ENCODE measurements around the gene ANKRD27.
"Not testable (repeated sequence)": the region's sequence is repeated elsewhere in the genome, so short reads cannot be mapped to it uniquely, and the experiment has no call there.

Gene ANKRD27

DNA sequence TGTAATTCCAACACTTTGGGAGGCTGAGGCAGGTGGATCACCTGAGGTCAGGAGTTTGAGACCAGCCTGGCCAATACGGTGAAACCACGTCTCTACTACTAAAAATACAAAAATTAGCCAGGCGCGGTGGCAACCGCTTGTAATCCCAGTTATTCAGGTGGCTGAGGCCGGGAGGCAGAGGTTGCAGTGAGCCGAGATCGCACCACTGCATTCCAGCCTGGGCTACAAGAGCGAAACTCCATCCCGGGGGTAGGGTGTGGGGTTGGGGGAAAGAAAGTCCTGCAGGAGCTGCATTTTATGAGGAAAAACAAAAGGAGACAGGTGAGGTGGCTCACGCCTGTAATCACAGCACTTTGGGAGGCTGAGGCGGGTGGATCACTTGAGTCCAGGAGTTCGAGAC, 22.6 kb downstream of the ANKRD27 start:
- not testable (repeated sequence) for DNase-seq

DNA sequence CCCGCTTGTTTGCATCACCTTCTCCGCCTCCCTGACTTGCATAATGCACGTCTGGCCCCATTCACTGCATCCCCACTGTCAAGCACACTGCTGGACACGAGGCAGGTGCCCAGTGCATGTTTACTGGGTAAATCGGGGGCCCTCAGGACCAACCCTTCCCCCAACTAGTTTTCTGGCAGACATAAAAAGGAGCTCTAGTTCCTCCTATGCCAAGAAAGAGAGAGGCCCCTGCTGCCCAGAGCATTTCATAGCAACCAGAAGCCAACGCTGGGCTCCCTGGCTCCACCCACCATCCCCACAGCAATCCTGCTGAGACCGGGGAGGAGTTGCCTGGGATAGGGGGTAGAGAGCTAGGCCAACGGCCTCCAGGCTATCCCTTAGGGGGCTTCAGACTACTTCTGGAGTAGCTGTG, 23.2 kb downstream of the ANKRD27 start:
- no peak for DNase-seq

DNA sequence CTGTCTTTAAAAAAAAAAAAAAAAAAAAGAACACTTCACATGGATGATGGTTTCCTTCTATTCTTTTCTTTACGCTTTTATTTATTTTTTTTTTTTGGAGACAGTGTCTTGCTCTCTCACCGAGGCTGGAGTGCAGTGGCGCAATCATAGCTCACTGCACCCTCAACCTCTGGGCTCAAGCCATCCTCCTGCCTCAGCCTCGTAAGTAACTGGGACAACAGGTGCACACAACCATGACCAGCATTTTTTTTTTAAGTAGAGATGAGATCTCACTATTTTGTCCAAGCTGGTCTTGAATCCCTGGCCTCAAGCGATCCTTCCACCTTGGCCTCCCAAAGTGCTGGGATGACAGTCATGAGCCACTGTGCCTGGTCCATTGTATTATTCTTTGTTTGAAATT, 24.3 kb downstream of the ANKRD27 start:
- no peak for DNase-seq

DNA sequence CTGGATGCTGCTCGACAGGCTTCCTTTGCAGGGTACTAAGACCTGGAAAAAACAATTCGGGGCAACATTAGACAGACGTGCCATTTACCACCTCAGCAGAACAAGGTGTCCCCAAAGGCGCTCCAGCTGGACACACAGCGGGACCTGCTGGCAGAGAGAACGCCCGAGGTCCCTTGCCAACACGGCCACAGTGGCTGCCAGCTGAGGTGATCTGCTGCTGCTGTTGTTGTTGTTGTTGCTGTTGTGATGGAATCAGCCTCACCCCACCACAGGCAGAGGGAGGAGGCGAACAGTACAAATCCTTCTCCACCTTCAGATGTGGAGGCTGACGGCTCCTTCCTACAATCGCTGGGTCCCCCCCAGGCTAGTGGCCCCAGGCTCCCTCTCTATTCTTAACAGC, 25.2 kb downstream of the ANKRD27 start:
- DNase-seq, result no peak

DNA sequence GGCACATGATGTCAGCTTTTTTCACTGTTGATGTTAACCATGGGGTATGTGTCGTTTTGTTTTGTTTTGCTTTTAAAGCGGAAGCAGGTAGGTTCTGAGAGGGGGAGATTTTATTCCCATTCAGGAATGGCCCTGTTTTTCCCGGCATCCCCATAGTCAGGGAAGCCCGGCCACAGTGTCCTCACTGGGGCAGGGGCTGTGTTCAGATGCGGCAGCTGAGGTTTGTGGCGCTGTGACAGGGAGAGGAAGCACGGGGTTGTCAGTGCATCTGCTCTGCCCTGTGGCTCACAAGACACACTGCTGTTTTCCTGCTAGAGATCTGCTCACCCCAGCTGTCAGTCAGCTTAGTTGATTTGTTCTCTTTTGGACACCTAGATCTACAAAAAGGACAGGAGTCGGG, 27.6 kb downstream of the ANKRD27 start:
- no peak for DNase-seq

DNA sequence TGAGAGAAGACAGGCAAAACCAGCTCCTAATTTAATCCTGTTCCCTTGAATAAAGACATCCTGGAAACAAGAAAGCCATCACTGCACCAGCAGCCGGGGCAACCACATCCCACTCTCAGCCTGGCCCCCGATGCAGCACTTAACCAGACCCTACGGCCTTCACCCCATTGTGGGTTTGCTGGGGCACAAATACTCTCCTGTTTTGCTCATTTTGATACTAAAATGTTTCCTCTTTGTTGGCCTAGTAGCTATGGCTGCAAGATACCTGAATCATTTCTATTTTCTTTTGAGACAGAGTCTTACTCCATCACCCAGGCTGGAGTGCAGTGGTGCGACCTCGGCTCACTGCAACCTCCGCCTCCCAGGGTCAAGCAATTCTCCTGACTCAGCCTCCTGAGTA, 28.4 kb downstream of the ANKRD27 start:
- no peak for DNase-seq

DNA sequence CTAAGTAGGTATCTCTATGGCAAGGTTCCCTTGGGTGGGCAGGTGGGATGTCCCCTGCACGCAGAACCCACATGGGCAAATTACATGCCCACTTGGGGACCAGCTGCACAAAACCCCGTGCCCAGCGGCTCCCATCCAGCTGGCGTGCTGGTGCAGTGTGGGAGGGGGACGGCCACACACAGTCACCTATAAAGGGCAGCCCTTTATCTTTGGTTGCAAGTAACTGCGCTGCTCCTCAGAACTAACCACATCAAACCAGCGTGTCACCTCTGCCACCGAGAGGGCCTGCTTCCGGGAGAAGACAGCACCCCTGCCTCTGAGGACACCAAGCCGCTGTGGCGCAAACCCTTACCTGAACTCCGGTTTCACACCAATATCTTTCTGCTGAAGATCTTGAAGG, 32.2 kb downstream of the ANKRD27 start:
- peak; percentile 19 to 50 (median 36) for DNase-seq

DNA sequence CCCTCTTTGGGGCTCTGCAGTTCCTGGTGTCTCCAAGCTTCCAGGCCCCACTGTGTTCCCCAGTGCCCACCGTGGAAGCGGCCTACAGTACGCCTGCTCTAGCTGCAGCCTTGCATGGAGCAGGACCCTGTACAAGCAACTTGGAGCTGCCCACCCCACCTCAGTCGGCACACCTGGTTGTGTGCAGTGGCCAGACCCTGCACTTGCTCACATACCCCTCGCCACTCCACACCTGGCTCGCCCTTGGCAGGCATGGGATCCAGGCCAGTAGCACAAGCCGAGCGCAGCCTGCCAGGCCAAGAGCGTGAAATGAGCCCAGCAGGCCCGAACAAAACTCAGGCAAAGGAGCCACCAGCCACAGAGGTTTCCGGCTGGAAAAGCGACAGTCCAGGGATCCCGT, 36.4 kb downstream of the ANKRD27 start:
- DNase-seq, result no peak

DNA sequence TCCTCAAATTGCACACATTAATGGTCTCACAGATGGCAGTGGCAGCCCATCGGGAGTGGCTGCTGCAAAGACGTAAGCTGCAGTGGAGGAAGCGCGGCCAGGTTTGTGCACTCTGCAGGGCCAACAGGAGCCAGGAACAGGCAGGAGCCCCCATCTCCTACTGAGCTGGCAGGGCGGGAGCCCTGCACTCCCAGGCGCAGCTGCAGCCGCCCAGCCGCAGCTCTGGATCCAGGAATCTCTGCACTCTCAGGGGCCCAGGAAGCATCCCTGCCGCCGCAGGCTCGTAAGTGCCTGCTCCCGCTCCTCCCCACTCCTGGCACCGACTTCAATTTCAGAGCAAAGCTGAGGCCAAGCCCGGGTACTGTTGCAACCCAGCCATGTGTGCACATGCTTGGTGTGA, 37.5 kb downstream of the ANKRD27 start:
- no peak for DNase-seq

DNA sequence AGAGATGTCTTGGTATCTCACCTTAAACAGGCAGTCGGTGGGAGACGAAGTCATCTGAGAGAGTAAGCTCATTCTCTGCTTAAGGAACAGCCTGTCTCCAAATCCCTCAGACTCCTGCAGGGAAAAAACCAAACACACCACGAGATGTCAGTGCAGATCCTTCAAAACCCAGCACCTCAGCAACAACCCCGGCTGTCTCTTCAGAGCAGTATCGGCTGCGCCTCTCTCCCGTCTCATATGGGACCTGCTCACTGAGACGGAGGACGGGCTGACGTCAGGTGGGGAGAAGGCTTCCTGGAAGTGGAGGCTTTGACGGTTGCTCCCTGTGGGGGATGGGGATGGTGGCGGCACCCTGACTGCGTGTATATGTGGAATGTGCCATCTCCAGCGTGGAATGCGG, 43.6 kb downstream of the ANKRD27 start:
- no peak for DNase-seq

DNA sequence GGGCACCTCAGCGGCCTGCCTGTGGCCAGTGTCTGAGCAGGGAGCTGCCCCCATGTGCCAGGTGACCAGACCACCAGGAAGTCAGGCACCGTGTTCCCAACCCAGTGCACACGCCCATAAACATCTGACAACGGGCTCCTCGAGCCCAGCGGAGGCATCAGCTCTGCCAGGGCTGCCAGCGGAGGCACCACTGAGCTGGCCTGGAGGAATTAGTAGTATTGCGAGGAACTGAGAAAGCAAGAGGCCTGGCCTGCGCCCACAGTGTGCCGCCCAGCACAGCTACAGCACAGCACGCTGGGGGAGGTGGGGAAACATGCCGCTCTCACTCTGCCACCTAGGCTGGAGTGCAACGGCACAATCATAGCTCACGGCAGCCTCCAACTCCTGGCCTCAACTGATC, 44.6 kb downstream of the ANKRD27 start:
- DNase-seq, result no peak

DNA sequence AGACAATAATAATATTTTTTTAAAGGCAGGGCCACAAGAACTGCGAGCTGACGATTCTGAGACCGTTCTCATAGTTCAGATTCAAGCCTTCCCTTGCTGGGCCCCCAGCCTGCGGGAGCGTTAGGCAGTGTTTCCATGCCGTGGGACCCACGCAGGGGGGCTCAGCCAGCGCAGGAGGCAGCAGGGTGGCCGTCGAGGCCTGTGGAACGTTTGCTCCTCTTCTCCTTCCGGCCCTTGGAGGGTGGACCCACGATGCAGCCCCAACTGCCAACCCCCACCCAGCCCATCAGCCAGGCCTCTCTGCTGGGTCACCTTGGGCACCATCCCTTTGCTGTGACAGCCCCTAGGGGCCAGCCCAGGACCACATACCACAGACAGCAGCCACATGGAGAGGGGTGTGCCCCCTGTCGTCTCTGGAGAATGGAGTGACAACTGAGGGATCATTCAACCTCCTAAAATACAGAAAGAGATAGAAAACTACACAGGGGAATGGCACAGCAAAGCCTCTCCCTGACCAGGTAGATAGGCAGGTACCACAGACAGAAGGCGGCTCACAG, 47.2 kb downstream of the ANKRD27 start:
- DNase-seq, result no peak

DNA sequence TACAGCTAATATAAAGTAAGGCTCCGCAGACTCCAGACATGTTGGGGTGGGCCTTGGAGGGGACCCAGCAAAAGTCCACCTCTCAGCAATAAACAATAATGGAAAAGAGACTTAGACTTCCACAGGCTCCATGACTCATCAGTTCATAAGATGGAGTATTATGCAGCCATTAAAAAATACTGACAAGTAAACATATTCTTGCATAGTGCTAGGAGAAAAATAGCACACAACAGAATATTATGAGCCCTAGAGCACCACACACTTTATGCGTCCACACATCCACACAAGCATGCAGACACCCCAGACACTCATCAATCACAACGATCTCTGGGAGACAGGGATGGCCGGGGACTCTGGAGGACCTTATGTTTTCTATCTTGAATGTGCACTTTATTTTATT, 48.0 kb downstream of the ANKRD27 start:
- DNase-seq, result no peak

DNA sequence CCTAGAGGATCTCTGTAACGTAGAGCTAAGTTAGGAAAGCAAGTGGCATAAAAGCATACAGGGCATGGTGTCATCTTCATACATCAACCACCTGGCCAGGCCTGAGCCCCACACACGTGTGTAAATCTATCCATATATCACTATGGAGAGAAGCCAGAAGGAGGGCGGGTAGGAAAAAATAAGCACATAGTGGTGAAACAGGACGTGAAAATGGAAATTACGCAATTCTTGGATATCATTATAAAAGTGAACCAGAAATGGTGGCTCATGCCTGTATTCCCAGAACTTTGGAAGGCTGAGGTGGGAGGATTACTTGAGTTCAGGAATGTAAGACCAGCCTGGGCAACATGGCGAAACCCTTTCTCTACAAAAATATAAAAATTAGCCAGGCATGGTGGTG, 50.6 kb downstream of the ANKRD27 start:
- DNase-seq, result no peak

DNA sequence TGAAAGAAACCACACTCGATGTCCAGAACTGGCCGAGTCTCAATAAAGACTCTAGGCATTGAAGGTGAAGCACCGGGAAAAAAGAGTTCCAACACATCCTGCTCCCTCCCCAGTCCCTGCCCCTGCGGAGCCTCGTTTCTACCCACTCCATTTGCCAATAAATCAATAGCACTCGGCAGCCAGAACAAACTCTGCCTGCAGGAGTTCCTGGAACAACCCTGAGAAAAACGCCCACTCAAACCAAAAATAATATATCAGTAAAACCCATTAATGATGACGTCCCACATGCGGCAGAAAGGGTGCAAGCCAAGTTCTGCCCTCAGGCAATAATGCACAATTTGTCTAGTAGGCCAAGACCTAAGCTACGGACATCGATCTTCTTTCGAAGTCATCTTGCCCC, 53.0 kb downstream of the ANKRD27 start:
- no peak for DNase-seq

DNA sequence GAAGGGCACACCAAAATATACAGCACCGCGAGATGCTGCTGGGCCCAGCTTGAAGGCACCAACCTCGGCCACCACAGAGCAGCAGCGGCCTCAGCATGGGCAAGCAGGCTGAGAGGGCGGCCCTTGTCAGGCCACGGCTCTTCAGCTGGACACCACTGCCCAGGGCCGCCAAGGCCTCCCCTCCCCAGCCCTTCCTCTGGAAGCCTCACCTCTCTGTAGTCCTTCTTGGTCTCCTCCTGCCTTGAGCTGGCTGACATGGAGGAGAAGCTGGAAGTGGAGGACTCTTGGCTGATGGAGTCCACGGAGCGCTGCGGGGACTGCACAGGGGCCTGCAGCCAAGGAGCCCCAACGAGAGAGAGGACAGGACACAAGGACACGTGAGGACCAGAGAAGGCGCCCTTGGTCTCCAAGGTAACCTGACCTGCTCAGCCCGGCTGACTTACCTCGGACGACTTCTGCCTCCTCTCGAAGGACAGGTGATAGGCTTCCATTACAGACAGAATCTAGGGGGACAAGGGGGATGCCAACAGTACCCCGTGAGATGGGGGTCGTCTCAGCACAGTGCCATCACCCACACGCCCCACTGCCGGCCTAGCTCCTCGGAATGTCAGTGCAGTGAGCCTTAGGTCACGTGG, 55.8 kb downstream of the ANKRD27 start:
- no peak for DNase-seq

DNA sequence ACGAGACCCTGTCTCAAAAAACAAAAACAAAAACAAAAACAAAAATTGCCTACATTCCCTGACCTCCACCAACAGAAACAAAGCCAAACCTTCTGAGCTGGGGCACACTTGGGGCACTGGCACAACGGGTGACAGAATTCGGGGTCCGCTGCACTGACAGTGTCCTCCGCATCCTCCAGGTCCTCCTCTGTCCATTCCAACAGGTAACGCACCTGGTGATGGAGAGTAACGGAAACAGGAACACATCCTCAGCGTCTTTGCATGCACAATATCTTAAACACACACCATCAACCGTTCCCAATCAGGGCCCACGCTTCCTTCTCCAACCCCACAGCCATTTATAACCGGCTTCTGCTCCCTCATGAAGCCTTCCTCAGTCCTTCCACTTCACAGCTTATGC, 59.4 kb downstream of the ANKRD27 start:
- DNase-seq, result no peak

DNA sequence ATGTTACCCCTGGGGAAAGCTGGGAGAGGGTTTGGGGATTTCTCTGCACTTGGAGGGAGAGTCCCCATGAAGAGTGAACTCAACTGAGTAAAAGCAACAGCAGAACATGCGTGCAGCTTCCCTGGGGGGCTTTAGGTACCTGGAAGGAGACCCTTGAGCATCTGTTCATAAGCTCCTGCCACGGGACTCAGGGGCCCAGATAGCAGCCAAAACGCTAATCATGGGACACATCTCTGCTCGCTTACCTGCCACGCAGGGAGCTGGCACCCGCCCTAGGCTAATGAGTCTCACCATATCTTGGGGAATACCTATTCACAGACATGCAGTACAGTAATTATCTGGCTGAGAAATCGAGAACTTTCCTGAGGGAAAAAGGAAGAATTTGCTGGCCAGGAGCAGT, 60.1 kb downstream of the ANKRD27 start:
- no peak for DNase-seq

DNA sequence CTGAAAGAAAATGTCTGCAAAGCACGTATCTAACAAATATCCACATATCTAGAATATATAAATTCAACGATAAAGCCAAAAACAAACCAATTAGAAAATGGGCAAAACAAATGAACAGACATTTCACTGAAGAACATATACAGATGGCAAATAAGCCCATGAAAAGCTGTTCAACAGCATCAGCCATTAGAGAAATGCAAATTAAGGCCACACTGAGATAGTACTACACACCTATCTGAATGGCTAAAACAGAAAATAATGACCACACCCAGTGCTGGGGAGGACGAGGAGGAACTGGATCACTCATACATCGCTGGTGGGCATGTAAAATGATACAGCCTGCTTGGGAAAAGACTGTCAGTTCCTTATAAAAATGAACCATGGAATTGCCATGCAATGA, 62.0 kb downstream of the ANKRD27 start:
- no peak for DNase-seq

DNA sequence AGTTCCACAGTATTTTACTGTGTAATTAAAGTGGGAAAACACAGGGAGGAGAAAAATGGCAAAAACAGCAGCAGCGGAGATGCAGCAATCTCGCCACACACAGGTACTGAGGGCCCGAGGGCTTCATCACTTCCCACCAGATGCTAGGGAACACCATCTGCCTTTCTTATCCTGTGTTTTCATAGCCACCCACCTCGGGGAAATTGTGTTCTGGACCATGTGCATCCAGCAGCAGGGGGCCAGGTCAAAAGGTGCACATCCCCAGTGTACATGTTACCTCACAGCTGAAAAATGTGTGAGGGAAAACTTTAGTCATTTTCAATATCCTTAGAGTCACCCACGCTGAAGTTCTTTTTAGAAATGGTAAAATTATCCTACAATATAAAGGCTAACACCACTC, 63.8 kb downstream of the ANKRD27 start:
- no peak for DNase-seq

DNA sequence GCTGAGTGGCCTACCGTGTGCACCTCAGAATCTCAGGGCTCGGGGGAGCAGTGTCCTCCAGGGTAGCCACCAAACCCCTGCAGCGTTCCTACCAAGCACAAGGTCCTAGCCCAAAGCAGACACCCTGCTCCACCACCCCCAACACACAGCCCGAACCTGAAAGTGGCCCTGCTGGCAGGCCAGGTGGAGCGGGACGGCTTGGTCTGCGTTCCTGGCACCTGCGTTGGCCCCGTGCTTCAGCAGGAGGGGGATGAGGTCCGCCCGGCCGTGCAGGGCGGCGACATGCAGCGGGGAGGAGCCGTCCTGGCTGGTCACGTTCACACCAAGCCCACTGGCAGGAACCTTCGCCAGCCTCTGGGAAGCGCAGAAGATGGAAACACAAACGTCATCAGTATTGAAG, 67.5 kb downstream of the ANKRD27 start:
- no peak for DNase-seq

DNA sequence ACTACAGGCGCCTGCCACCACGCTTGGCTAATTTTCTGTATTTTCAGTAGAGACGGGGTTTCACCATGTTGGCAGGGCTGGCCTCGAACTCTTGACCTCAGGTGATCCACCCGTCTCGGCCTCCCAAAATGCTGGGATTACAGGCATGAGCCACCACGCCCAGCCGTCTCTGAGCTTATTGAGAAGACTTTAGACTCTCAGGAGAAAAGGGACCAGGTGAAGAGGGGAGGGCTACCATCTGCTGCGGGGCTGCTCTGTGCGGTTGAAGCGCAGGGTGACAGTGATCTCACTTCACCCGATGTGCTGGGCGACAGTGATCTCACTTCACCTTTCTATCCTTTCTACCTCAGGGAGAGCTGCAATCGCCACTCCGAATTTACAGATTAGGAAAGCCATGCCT, 68.7 kb downstream of the ANKRD27 start:
- DNase-seq, result no peak

DNA sequence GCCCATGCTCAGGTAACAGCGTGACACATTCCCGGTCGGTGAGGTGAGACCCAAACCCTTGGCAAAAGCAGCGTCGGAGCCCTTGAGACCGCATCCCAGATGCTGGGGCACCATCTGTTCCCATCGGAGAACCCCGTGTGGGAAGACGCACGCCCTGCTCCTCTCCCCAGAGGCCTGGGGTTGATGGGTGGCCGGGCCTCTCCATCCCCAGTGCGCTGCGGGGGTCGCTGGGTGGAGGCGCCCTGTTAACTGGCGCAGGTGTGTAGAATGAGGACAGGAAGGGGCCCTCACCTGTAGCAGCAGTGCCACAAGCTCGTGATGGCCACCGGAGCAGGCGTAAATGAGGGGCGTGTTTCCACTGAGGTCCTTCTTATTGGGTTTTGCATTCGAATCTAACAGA, 69.4 kb downstream of the ANKRD27 start:
- DNase-seq, result no peak

DNA sequence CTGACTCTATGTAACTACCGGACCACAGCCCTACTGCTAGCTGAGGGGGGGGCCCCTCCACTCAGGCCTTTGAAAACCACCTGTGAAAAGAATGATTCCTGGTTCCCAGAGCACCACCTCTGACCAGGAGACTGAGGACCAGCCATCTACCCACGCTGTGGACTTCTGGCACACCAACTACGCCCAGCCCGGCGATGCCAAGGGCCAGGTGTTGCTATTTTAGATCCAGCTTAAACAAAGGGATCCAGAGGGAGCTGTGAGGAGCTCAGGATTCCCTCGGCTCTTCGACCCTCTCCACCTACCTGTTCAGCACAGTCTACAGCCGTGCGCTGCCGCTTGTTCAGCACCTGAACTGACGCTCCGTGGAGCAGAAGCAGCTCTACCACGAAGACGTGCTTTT, 71.0 kb downstream of the ANKRD27 start:
- DNase-seq, result no peak

DNA sequence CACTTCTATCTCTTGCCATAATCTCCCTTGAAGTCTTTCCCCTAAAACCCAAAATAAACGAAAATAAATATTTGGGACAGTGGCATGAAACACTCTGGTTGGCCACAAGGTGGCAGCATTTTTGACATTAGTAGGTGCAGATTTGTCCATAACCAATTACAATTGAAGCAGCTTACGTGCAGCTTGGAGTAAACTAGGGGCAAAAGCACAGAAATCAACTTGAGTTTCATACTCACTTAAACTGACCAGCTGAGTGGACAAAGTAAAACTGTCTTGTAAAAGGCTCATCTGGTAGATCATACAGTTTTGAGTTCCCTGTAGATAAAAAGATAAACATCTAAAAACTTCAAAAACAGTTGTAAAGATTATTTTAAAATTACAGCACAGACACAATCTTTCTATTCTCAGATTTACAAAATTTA, 75.2 kb downstream of the ANKRD27 start:
- peak in 3 of 4 experiments; percentile 4 to 27 (median 17) for DNase-seq
